Endodermal cell (in vitro differentiated cells): ENCODE results near the gene ING4. TPM values are rescaled to one million over a fixed set of nuclear protein-coding genes. Genes with fewer than 3 reads are reported as not detected.

Experiments
- DNase-seq: peaks from one replicate; pipeline ENCODE4 v3.0.0-alpha.2; 2017
- H3K27ac ChIP-seq: 2 replicates; pipeline ENCODE4 v1.5.1; 2013; ENCODE audit warnings: mild to moderate bottlenecking, low read depth, low read length, moderate library complexity
- H3K27me3 ChIP-seq: 2 replicates; pipeline ENCODE4 v1.6.1; 2013; ENCODE audit warnings: mild to moderate bottlenecking, low read length, moderate library complexity; ENCODE audit not compliant: insufficient read depth, control insufficient read depth, poor library complexity, severe bottlenecking
- H3K36me3 ChIP-seq: 2 replicates; pipeline ENCODE4 v1.7.0; 2013; ENCODE audit warnings: mild to moderate bottlenecking, low read length, moderate library complexity; ENCODE audit not compliant: control insufficient read depth, insufficient read depth
- H3K4me1 ChIP-seq: one replicate; pipeline ENCODE4 v1.7.0; 2013; ENCODE audit warnings: low read length; ENCODE audit not compliant: control insufficient read depth, insufficient read depth
- H3K4me3 ChIP-seq: 2 replicates; pipeline ENCODE4 v1.5.1; 2013; ENCODE audit warnings: mild to moderate bottlenecking, low read length, moderate library complexity
- H3K9ac ChIP-seq: 2 replicates; pipeline ENCODE4 v1.6.1; 2013; ENCODE audit warnings: mild to moderate bottlenecking, low read length, moderate library complexity; ENCODE audit not compliant: poor library complexity, severe bottlenecking; ENCODE audit errors: extremely low read depth
- H3K9me3 ChIP-seq: 2 replicates; pipeline ENCODE4 v1.6.1; 2013; ENCODE audit warnings: mild to moderate bottlenecking, low read length, moderate library complexity; ENCODE audit not compliant: control insufficient read depth
- H3K27ac Mint-ChIP-seq: 2 replicates; pipeline ENCODE4 v1.8.0; 2020; ENCODE audit warnings: mixed read lengths
- H3K27me3 Mint-ChIP-seq: 2 replicates; pipeline ENCODE4 v1.8.0; 2021; ENCODE audit warnings: mild to moderate bottlenecking, mixed read lengths; ENCODE audit not compliant: insufficient read depth
- H3K36me3 Mint-ChIP-seq: 2 replicates; pipeline ENCODE4 v1.8.0; 2020; ENCODE audit warnings: low read depth, mixed read lengths
- H3K4me1 Mint-ChIP-seq: 2 replicates; pipeline ENCODE4 v1.8.0; 2020; ENCODE audit warnings: mixed read lengths
- H3K4me3 Mint-ChIP-seq: 2 replicates; pipeline ENCODE4 v1.8.0; 2020; ENCODE audit warnings: mild to moderate bottlenecking, moderate library complexity, mixed read lengths
- H3K9me3 Mint-ChIP-seq: 2 replicates; pipeline ENCODE4 v1.8.0; 2020; ENCODE audit warnings: mild to moderate bottlenecking, mixed read lengths
- CTCF ChIP-seq: fragments of 200-600 bp; sonication (generic); conservative IDR thresholded peaks from 2 replicates; pipeline ENCODE4 v1.5.0; 2021; ENCODE audit warnings: antibody characterized with exemption, mild to moderate bottlenecking
- WGBS, 2 experiments: methylation state at CpG; one replicate each; pipeline versions ENCODE4 v1.1.5 to v1.1.7; 2013; ENCODE audit warnings: missing lambda C conversion rate in 2 of 2, mixed read lengths in 1 of 2; ENCODE audit not compliant: insufficient coverage in 1 of 2, insufficient read length in 1 of 2; 5-methylcytosine and 5-hydroxymethylcytosine counted together
- total RNA-seq, 2 donors: library from RNA; stranded (reverse); fragmentation: NEBNext Ultra II Directional in 1 of 2; extraction: Animal tissue kit (Norgen Biotek cat#: 25700) in 1 of 2; gene quantifications; 2 replicates in 1 of 2; 3 replicates in 1 of 2; pipeline ENCODE4 v1.2.1, GENCODE V29; 2021

Gene ING4
- total RNA-seq, 2 donors from 2014 or later: 30.5 to 60.3 TPM

- Histone ChIP-seq H3K27me3 (peaks cover 9% of the 10 kb centered on the region), H3K9me3 (no peaks in the 10 kb centered on the region), H3K36me3 (no peaks in the 10 kb centered on the region), H3K4me1 (no peaks in the 10 kb centered on the region), H3K27ac (no peak overlapping the region), H3K9ac (no peak overlapping the region), H3K4me3 (no peak overlapping the region)
- Mint-ChIP-seq H3K4me1 (peaks cover 25% of the 10 kb centered on the region), H3K27me3 (peaks cover 68% of the 10 kb centered on the region), H3K9me3 (no peaks in the 10 kb centered on the region), H3K4me3 (no peak overlapping the region), H3K27ac (no peak overlapping the region), H3K36me3 (no peaks in the 10 kb centered on the region)
- DNase-seq: no peak
- no peak for TF ChIP-seq CTCF
- WGBS, 2 experiments: 91 to 92% methylated on average over 4 of the region's 4 CpGs
Measured at GRCh38 chr12:6640497-6640896, 22.4 kb downstream of the ING4 start.

- Histone ChIP-seq H3K9me3 (no peaks in the 10 kb centered on the region), H3K4me3 (no peak overlapping the region), H3K4me1 (no peaks in the 10 kb centered on the region), H3K27ac (no peak overlapping the region), H3K36me3 (no peaks in the 10 kb centered on the region), H3K9ac (no peak overlapping the region), H3K27me3 (peaks cover 9% of the 10 kb centered on the region)
- no peaks in the 10 kb centered on the region for H3K36me3 Mint-ChIP-seq
- no peak overlapping the region for H3K27ac Mint-ChIP-seq
- H3K4me1 Mint-ChIP-seq: peaks cover 25% of the 10 kb centered on the region
- H3K27me3 Mint-ChIP-seq: peaks cover 61% of the 10 kb centered on the region
- no peaks in the 10 kb centered on the region for H3K9me3 Mint-ChIP-seq
- no peak overlapping the region for H3K4me3 Mint-ChIP-seq
- WGBS, 2 experiments: 96 to 100% methylated on average over 1 to 11 of the region's 11 CpGs
- no peak for TF ChIP-seq CTCF
- DNase-seq: no peak
Measured at GRCh38 chr12:6639151-6639801, 23.6 kb downstream of the ING4 start.

- Histone ChIP-seq H3K4me1 (no peaks in the 10 kb centered on the region), H3K36me3 (no peaks in the 10 kb centered on the region), H3K4me3 (no peak overlapping the region), H3K27me3 (peaks cover 9% of the 10 kb centered on the region), H3K9me3 (no peaks in the 10 kb centered on the region), H3K27ac (no peak overlapping the region), H3K9ac (no peak overlapping the region)
- no peaks in the 10 kb centered on the region for H3K36me3 Mint-ChIP-seq
- H3K27ac Mint-ChIP-seq: no peak overlapping the region
- peaks cover 25% of the 10 kb centered on the region for H3K4me1 Mint-ChIP-seq
- no peak for DNase-seq
- TF ChIP-seq CTCF: no peak
- 89 to 92% methylated on average over 5 to 9 of the region's 9 CpGs for WGBS, 2 experiments
- no peaks in the 10 kb centered on the region for H3K9me3 Mint-ChIP-seq
- H3K4me3 Mint-ChIP-seq: no peak overlapping the region
- H3K27me3 Mint-ChIP-seq: peaks cover 54% of the 10 kb centered on the region
Measured at GRCh38 chr12:6638305-6638704, 24.6 kb downstream of the ING4 start.
